Activated CD4-positive, alpha-beta T cell treated with anti-CD3 and anti-CD28 coated beads, Interleukin-2, amount 50 U/mL, for 48 hours (primary cell): ENCODE measurements around the gene VWC2.
"Not testable (repeated sequence)": the region's sequence is repeated elsewhere in the genome, so short reads cannot be mapped to it uniquely, and the experiment has no call there.

Experiments used
- DNase-seq, 2 experiments: peaks; one replicate each; pipeline ENCODE4 v3.0.0-alpha.2; 2020

The VWC2 gene

GRCh38 chr7:49787980-49788379 is 14.5 kb downstream of the VWC2 start:
- no peak for DNase-seq

GRCh38 chr7:49788455-49789059 is 15.1 kb downstream of the VWC2 start:
- DNase-seq, result no peak

DNA sequence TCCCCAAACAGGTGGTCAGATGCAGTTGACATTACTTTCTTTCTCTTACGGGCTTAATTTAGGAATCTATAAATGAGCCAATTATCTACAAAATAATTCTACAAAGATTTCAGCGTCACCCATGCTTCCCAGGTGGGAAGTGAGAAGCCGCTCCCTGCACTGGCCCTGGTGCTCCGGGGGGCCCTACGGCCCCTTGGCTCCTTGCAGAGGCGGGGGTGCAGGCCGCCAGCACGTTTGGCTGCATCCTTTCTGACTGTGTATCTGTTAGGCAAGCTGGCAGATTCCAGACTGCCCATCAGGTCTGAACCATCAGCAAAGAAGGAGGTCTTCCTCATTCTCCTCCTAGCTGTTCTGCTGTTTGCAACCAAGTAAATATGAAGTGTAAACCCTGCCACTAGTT is 16.3 kb downstream of the VWC2 start:
- no peak for DNase-seq

DNA sequence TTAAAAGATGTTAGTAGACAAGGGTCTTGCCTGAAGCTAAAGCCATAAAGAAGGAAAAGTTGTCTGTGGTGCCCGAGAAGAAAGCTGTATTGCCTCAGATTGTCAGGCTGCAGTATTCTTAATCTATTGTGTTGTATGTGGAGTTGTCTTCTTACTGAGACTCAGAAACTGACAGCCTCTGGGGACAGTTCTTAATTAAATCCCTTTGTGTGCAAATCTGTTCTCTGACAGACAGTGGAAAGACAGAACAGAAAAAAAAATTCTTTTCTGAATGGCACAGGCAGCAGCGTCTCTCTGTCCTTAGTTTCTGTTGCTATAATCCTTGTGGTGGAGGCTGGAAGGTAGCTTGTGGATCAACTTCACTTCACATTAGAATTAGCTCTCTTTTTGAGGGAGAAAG is 16.8 kb downstream of the VWC2 start:
- no peak for DNase-seq

DNA sequence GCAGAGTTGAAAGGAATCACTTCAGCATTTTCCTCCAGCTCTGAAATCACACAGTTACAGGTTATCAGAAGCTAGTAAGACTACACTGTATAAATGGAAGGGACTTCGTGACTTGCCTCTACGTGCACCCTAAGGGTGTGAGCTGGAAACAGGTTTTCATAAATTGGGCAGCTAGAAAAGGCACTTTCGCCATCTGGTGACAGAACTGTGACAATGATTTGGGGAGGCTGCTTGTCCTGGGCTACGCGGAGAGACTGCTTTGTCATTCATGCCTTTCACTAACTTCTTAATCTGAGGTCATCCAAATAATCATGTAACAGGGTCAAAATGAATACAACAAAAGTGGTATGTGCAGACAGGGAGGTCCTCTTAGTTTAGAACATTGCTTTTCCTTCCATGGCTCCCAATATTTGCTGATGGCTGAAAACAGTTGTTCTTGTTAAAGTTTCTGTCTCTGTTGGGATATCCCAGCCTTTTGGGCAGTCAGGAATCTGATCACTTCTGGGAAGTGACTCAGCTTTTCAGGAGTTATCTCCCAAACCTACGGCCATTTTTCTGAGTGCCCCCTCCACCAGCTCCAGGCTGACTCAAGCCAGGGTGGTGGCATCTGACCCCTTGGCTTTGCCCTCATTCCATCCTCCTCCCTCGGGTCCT is 17.8 kb downstream of the VWC2 start:
- DNase-seq, result no peak

- DNase-seq, result no peak
Observed at GRCh38 chr7:49797987-49798660, 24.7 kb downstream of the VWC2 start.

- no peak for DNase-seq
Observed at GRCh38 chr7:49800031-49800430, 26.6 kb downstream of the VWC2 start.

GRCh38 chr7:49802600-49802999 is 29.2 kb downstream of the VWC2 start:
- no peak for DNase-seq

DNA sequence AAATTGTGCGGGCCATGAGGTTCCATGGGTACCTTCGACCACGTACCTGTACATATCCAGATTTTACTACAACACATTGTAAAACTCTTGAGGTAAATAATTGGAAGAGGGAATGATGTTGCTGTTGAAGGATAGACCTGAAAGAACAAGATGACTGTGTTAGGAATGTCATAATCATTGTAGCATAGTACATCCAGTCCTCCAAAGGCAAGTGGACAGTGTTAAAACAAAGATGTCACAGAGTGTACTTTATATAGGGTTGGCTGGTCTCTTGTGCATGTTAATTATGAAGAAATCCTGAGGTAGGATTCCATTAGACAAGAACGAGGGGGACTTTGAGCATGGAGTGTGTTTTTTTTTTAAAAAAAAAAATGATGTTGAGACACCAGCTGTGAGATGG is 30.4 kb downstream of the VWC2 start:
- DNase-seq, result no peak

DNA sequence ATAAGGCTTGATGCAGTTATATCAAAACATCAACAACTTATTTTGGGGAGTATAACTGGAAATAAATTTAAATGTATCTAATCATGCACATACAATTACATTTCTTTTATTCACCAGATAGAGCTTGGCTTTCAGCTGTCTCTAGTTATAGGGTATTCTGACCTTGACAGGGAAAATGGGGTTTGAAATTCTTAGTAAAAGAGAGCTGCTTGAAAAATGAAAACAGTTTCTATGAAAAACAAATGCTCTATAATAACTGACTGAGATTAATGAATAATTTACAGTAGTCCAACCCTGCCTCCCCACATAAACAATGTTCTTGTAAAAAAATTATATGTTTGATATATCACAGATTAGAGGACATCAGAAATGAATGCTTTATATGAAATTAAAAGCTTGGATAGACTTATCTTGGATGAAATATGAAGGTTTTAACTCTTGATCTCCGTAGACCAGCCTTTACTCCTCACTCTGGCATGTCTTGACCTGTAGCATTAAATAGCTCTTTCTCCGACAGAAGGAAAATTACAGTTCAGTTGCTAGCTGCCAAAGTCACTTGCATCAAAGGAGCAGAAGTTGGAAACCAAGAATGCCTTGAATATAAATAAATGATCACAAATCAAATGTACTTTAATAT is 32.1 kb downstream of the VWC2 start:
- DNase-seq, result no peak

GRCh38 chr7:49812534-49812933 is 39.1 kb downstream of the VWC2 start:
- DNase-seq, result no peak

DNA sequence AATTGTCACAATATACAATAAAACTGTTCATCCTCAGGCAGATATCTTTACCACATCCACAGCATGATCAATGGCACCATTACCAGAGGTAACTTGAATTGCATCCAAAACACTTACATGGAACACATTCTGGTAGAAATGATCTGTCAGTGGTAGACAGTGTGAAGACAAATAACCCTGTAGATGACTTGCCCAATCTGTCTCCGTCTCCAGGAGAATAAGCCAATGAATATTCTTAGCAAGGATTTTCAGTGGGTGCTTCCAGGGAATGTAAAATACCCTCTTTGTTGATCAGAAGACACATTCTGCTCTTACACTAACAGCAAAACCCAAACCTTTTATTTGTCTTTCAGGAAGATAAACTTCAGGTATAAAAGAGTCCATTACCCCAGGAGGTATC is 43.8 kb downstream of the VWC2 start:
- no peak for DNase-seq

DNA sequence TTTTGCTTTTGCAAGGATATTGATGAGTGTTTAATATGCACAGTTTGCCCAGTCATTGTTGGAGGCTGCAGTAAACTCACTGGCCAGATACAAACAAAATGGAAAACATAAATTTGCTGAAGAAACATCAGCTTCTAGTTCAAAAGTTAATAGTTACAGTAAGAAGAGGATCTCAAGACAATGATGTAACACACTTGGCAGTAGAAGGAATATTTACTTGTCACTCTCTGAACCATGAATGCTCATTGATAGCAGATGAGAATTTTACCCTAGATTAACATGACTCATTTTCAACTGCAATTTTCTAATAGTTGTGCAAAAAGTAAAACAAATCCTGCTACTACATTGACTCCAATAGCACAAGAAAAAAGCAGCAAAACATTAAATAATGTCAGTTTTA is 47.7 kb downstream of the VWC2 start:
- no peak for DNase-seq

DNA sequence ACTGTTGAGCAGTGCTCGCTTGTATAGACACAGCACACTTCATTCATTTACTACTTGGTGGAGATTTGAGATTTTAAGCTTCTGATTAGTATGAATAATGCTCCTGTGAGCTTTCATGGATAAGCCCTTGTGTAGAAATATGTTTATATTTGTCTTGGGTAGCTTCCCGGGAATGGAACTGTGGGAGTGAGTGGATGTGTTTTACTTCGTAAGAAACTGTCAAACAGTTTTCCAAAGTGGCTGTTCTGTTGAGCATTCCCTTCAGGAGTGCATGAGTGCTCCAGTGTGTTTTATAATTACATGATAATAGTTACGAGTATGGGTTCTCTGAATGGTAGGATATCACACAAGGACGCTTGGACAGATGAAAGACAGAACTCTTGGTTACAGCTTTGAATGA is 49.4 kb downstream of the VWC2 start:
- no peak for DNase-seq

- no peak for DNase-seq
Observed at GRCh38 chr7:49823566-49823965, 50.1 kb downstream of the VWC2 start.

GRCh38 chr7:49839863-49840645 is 66.6 kb downstream of the VWC2 start:
- DNase-seq, result no peak

DNA sequence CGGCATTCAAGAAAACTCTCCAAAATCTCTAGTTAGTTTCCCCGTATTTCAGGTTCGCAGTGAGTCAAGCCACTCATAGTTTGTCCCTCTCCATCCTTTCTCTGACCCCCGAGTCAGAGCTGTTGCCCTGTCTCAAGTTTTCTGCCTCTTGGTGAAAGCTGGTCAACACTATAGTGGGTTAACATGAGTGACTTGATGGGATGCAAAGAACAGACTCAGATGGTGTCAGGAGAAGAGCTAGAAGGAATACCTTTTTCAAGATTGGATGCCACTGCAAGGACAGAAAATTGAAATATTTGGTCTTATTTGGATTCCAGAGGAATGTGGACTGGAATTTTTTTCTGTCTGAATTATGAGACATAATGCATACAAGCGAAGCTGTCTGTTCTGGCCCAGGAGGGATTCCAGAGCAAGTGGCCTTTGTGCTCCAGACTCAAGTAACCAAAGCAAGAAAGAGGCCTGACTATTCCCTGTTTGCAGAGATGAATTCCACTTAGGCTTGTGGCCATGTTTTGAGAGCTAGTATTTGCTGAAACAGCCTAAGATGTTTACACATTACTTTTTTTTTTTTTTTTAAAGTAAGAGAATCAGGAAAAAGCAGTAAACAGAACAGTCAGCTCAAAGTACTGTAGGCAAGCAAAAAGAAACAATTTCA is 67.4 kb downstream of the VWC2 start:
- DNase-seq, result no peak

GRCh38 chr7:49845626-49846025 is 72.2 kb downstream of the VWC2 start:
- no peak for DNase-seq

DNA sequence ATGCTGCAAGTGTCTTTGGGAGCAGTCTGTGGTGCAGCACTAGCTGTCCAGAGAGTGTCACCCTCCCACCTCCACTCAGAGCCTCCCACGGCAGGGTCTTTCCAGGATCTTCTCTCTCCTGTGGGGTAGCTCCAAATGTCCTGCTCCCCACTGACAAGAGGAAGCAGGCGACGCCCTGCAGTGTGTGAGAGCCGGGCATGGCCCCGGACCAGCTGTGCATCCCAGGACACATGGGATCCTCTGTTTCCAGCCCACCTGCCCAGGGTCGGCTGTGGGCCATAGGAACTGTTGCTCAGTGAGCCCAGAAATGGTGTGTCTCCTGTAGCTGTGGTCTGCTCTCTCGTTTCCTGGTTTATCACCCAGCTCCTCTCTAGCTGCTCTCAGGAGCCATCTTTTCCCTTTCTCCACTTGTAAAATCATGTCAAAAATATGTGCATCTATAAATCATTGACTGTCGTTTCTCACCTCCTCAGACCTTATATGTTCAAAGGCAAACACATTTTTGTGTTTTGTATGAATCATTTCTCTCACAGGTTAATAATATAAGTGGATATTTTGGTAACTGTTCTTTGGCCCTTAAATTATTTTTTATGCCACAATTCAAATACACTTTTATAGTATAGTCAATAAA is 74.9 kb downstream of the VWC2 start:
- DNase-seq, result no peak

DNA sequence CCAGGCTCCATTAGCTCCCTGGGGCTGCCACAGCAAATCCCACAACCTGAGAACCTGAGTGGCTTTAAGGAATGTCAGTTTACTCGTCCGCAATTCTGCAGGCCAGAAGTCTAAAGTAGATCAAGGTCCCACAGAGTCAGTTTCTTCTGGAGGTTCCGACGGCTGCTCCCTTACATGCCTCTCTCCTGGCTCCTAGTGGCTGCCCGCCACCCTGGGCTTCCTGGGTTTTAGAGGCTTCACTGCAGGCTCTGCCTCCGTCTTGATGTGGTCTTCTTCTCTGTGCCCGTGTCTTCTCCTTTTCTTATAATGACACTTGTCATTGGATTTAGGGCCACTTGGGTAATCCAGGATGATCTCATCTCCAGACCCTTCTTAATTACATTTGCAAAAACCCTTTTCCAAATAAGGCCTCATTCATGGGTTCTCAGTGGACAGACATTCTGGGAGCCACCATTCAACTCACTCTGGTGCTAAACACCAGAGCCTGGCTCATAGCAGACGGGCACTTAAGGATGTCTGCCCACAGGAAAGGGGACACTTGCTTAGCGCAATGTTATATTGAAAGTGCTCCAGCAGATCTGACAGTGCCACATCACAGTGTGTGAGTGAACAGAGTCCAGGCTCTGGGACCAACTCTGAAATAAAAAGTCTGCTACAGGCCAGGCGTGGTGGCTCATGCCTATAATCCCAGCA is 77.6 kb downstream of the VWC2 start:
- DNase-seq, result no peak

DNA sequence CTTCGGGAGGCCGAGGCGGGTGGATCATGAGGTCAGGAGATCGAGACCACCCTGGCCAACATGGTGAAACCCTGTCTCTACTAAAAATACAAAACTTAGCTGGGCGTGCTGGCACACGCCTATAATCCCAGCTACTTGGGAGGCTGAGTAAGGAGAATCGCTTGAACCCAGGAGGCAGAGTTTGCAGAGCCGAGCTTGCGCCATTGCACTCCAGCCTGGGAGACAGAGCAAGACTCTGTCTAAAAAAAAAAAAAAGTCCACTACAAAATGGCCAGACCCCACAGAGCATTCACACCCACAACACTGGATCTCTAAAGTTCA is 78.1 kb downstream of the VWC2 start:
- not testable (repeated sequence) for DNase-seq
